ENCODE data around the gene HPS5. TPM values are rescaled to one million over a fixed set of nuclear protein-coding genes. Genes with fewer than 3 reads are reported as not detected.
"Not testable (repeated sequence)": the region's sequence is repeated elsewhere in the genome, so short reads cannot be mapped to it uniquely, and the experiment has no call there.

The HPS5 gene
- polyA plus RNA-seq, 1 donor (not counting 4 experiments of a cell fraction or from before 2014, with no cell fraction given) = 20.9 TPM

- no peak overlapping the region for H3K27ac ChIP-seq (ENCODE audit: control insufficient read depth, insufficient read depth, low read length)
- no peak overlapping the region for H2AFZ ChIP-seq (ENCODE audit: control insufficient read depth, low read length)
- H3K79me2 ChIP-seq (ENCODE audit: control insufficient read depth, insufficient read depth, low read length) = no peaks in the 10 kb centered on the region
- no peaks in the 10 kb centered on the region for H3K9me3 ChIP-seq (ENCODE audit: control insufficient read depth, low read depth, low read length)
- H3K36me3 ChIP-seq (ENCODE audit: control insufficient read depth in 2 of 2, extremely low read depth in 1 of 2, insufficient read depth in 2 of 2, low read length in 2 of 2) = no peaks in the 10 kb centered on the region
- H3K27me3 ChIP-seq (ENCODE audit: control insufficient read depth, extremely low read depth, insufficient read depth, low read length) = no peaks in the 10 kb centered on the region
- FAIRE-seq = no peak
- no peak overlapping the region for H3K4me2 ChIP-seq (ENCODE audit: control insufficient read depth, extremely low read depth, insufficient read depth, low read depth, low read length)
- H3K4me3 ChIP-seq (ENCODE audit: control insufficient read depth in 2 of 3, extremely low read depth in 1 of 3, insufficient read depth in 2 of 3, low read depth in 1 of 3, low read length in 3 of 3) = no peak overlapping the region
- no peaks in the 10 kb centered on the region for H4K20me1 ChIP-seq (ENCODE audit: control insufficient read depth, extremely low read depth, insufficient read depth, low read length)
- H3K4me1 ChIP-seq (ENCODE audit: control insufficient read depth, extremely low read depth, insufficient read depth, low read length) = peaks cover 2% of the 10 kb centered on the region
- dilution Hi-C loops (cut with MboI; ENCODE audit: extremely low pct_ligation_motif_present, low sequenced_read_pairs) = no loop called here
- no peaks in the 10 kb centered on the region for H3K9me1 ChIP-seq (ENCODE audit: control insufficient read depth, extremely low read depth, insufficient read depth, low read length)
- DNase-seq (ENCODE audit: low read depth, low spot score) = no peak
- TF ChIP-seq EZH2 (IDR thresholded peaks at IDR 0.05; ENCODE audit: low read length) (no peak), CTCF (optimal IDR thresholded peaks at IDR 0.05 in 1 of 3, IDR thresholded peaks at IDR 0.05 in 1 of 3, conservative IDR thresholded peaks at IDR 0.05 in 1 of 3; ENCODE audit: extremely low read depth in 1 of 3, insufficient read depth in 2 of 3, low read length in 3 of 3) (peak in 1 of 3 experiments; percentile 34)
- no peak overlapping the region for H3K9ac ChIP-seq (ENCODE audit: control insufficient read depth, extremely low read depth, insufficient read depth, low read length)
Measured at GRCh38 chr11:18253233-18253632, 68.7 kb downstream of the HPS5 start.

GRCh38 chr11:18248561-18248960 lies 73.4 kb downstream of the HPS5 start, which contains the start of gene SAA2:
Gene SAA2, minus strand, starts transcription at chr11:18248668. Its CDS starts 657 bp downstream, at chr11:18248011.
- Histone ChIP-seq H3K4me3 (ENCODE audit: control insufficient read depth in 2 of 3, extremely low read depth in 1 of 3, insufficient read depth in 2 of 3, low read depth in 1 of 3, low read length in 3 of 3) (no peak within 1 kb of the TSS), H3K27ac (ENCODE audit: control insufficient read depth, insufficient read depth, low read length) (no peak within 1 kb of the TSS), H4K20me1 (ENCODE audit: control insufficient read depth, extremely low read depth, insufficient read depth, low read length) (no peaks in the 10 kb centered on the region), H3K79me2 (ENCODE audit: control insufficient read depth, insufficient read depth, low read length) (no peaks in the 10 kb centered on the region), H3K9me3 (ENCODE audit: control insufficient read depth, low read depth, low read length) (no peaks in the 10 kb centered on the region), H3K36me3 (ENCODE audit: control insufficient read depth in 2 of 2, extremely low read depth in 1 of 2, insufficient read depth in 2 of 2, low read length in 2 of 2) (no peaks in the 10 kb centered on the region), H3K4me2 (ENCODE audit: control insufficient read depth, extremely low read depth, insufficient read depth, low read depth, low read length) (no peak within 1 kb of the TSS), H3K9me1 (ENCODE audit: control insufficient read depth, extremely low read depth, insufficient read depth, low read length) (no peaks in the 10 kb centered on the region), H3K4me1 (ENCODE audit: control insufficient read depth, extremely low read depth, insufficient read depth, low read length) (peaks cover 2% of the 10 kb centered on the region), H3K27me3 (ENCODE audit: control insufficient read depth, extremely low read depth, insufficient read depth, low read length) (no peaks in the 10 kb centered on the region), H2AFZ (ENCODE audit: control insufficient read depth, low read length) (no peak within 1 kb of the TSS), H3K9ac (ENCODE audit: control insufficient read depth, extremely low read depth, insufficient read depth, low read length) (no peak within 1 kb of the TSS)
- DNase-seq (ENCODE audit: low read depth, low spot score) (no peak), FAIRE-seq (no peak)
- TF ChIP-seq CTCF (optimal IDR thresholded peaks at IDR 0.05 in 1 of 3, IDR thresholded peaks at IDR 0.05 in 1 of 3, conservative IDR thresholded peaks at IDR 0.05 in 1 of 3; ENCODE audit: extremely low read depth in 1 of 3, insufficient read depth in 2 of 3, low read length in 3 of 3) = no peak
- TF ChIP-seq EZH2 (IDR thresholded peaks at IDR 0.05; ENCODE audit: low read length) = no peak
- dilution Hi-C loops (cut with MboI; ENCODE audit: extremely low pct_ligation_motif_present, low sequenced_read_pairs) = no loop called here

- H3K9me1 ChIP-seq (ENCODE audit: control insufficient read depth, extremely low read depth, insufficient read depth, low read length); FAIRE-seq; H3K4me3 ChIP-seq (ENCODE audit: control insufficient read depth in 2 of 3, extremely low read depth in 1 of 3, insufficient read depth in 2 of 3, low read depth in 1 of 3, low read length in 3 of 3); dilution Hi-C loops (cut with MboI; ENCODE audit: extremely low pct_ligation_motif_present, low sequenced_read_pairs); H3K36me3 ChIP-seq (ENCODE audit: control insufficient read depth in 2 of 2, extremely low read depth in 1 of 2, insufficient read depth in 2 of 2, low read length in 2 of 2); H3K4me1 ChIP-seq (ENCODE audit: control insufficient read depth, extremely low read depth, insufficient read depth, low read length); DNase-seq (ENCODE audit: low read depth, low spot score); H4K20me1 ChIP-seq (ENCODE audit: control insufficient read depth, extremely low read depth, insufficient read depth, low read length); H3K79me2 ChIP-seq (ENCODE audit: control insufficient read depth, insufficient read depth, low read length); H3K27me3 ChIP-seq (ENCODE audit: control insufficient read depth, extremely low read depth, insufficient read depth, low read length); H2AFZ ChIP-seq (ENCODE audit: control insufficient read depth, low read length); H3K9me3 ChIP-seq (ENCODE audit: control insufficient read depth, low read depth, low read length); H3K27ac ChIP-seq (ENCODE audit: control insufficient read depth, insufficient read depth, low read length); H3K9ac ChIP-seq (ENCODE audit: control insufficient read depth, extremely low read depth, insufficient read depth, low read length); H3K4me2 ChIP-seq (ENCODE audit: control insufficient read depth, extremely low read depth, insufficient read depth, low read depth, low read length): not testable (repeated sequence)
Measured at GRCh38 chr11:18247191-18247581, 74.8 kb downstream of the HPS5 start.
